Measurements from ENCODE around the gene SCUBE3.
A peak's percentile ranks its signal among the peaks of the same experiment; 100 is the strongest.

SCUBE3 gene

GRCh38 chr6:35181933-35182612 lies 31.7 kb upstream of the SCUBE3 start:
- DNase-seq, result peak; percentile 35

- DNase-seq, result no peak
These were observed 30.5 kb upstream of the SCUBE3 start for GRCh38 chr6:35183281-35183680.

- no peak for DNase-seq
These were observed 29.8 kb upstream of the SCUBE3 start for GRCh38 chr6:35183935-35184334.

- DNase-seq, result no peak
These were observed 29.0 kb upstream of the SCUBE3 start for GRCh38 chr6:35184580-35185301.

GRCh38 chr6:35185302-35185681 lies 28.5 kb upstream of the SCUBE3 start:
- no peak for DNase-seq

- DNase-seq, result no peak
These were observed 27.8 kb upstream of the SCUBE3 start for GRCh38 chr6:35185971-35186370.

- DNase-seq, result no peak
These were observed 27.2 kb upstream of the SCUBE3 start for GRCh38 chr6:35186571-35186970.

GRCh38 chr6:35188886-35189285 lies 24.9 kb upstream of the SCUBE3 start:
- no peak for DNase-seq

GRCh38 chr6:35190306-35190705 lies 23.4 kb upstream of the SCUBE3 start:
- no peak for DNase-seq

GRCh38 chr6:35191889-35192288 lies 21.9 kb upstream of the SCUBE3 start:
- DNase-seq, result no peak

- no peak for DNase-seq
These were observed 21.4 kb upstream of the SCUBE3 start for GRCh38 chr6:35192301-35192860.

GRCh38 chr6:35194390-35194789 lies 19.4 kb upstream of the SCUBE3 start:
- no peak for DNase-seq

GRCh38 chr6:35195120-35195780 lies 18.5 kb upstream of the SCUBE3 start:
- DNase-seq, result no peak

GRCh38 chr6:35197196-35197595 lies 16.6 kb upstream of the SCUBE3 start:
- no peak for DNase-seq

GRCh38 chr6:35199866-35200265 lies 13.9 kb upstream of the SCUBE3 start:
- no peak for DNase-seq

GRCh38 chr6:35202066-35202546 lies 11.7 kb upstream of the SCUBE3 start:
- DNase-seq, result peak; percentile 18

GRCh38 chr6:35203152-35203670 lies 10.5 kb upstream of the SCUBE3 start:
- DNase-seq, result no peak

- no peak for DNase-seq
These were observed 10.1 kb upstream of the SCUBE3 start for GRCh38 chr6:35203680-35204079.

- no peak for DNase-seq
These were observed 7.4 kb upstream of the SCUBE3 start for GRCh38 chr6:35206346-35206745.

- DNase-seq, result no peak
These were observed 5.3 kb upstream of the SCUBE3 start for GRCh38 chr6:35208419-35208818.

GRCh38 chr6:35209081-35209480 lies 4.7 kb upstream of the SCUBE3 start:
- DNase-seq, result peak; percentile 31

GRCh38 chr6:35209622-35210247 lies 4.0 kb upstream of the SCUBE3 start:
- no peak for DNase-seq

- DNase-seq, result no peak
These were observed 411 bp upstream of the SCUBE3 start for GRCh38 chr6:35213298-35213791.

All from RPMI8226 (cell line).